Colonic mucosa (tissue), 4 donors: ENCODE measurements around the gene GRIK2. TPM values are rescaled to one million over a fixed set of nuclear protein-coding genes. Genes with fewer than 3 reads are reported as not detected.

Source experiments
- DNase-seq: peaks from one replicate; pipeline ENCODE4 v3.0.0-alpha.2; 2020
- H3K27ac ChIP-seq: fragments of 200-600 bp; one replicate; pipeline ENCODE4 v1.8.0; 2021
- H3K27me3 ChIP-seq: fragments of 200-600 bp; one replicate; pipeline ENCODE4 v1.8.0; 2021
- H3K36me3 ChIP-seq: fragments of 200-600 bp; one replicate; pipeline ENCODE4 v1.8.0; 2021
- H3K4me1 ChIP-seq: fragments of 200-600 bp; one replicate; pipeline ENCODE4 v1.8.0; 2021; ENCODE audit warnings: mild to moderate bottlenecking
- H3K4me3 ChIP-seq: fragments of 200-600 bp; one replicate; pipeline ENCODE4 v1.8.0; 2021
- H3K9ac ChIP-seq, 2 donors: one replicate each; pipeline ENCODE4 v1.7.0; 2013; ENCODE audit warnings: control low read depth in 2 of 2, low read depth in 2 of 2, low read length in 2 of 2
- H3K9me3 ChIP-seq: fragments of 200-600 bp; one replicate; pipeline ENCODE4 v1.8.0; 2021
- intact Hi-C: fragments of 100-400 bp; cut with DNase I; formaldehyde crosslinking; loops from one replicate; pipeline ENCODE4 v1.14.1; 2022
- total RNA-seq, 2 donors: library from RNA; stranded (reverse); fragmentation: NEBNext Ultra II Directional in 1 of 2; extraction: Animal tissue kit (Norgen Biotek cat#: 25700) in 1 of 2; gene quantifications; one replicate each; pipeline ENCODE4 v1.2.1, GENCODE V29; 2021
- TF ChIP-seq, protein P1 (sequence below): fragments of 200-600 bp; IDR thresholded peaks from one replicate; pipeline ENCODE4 v1.8.0; 2022; ENCODE audit warnings: antibody characterized with exemption, mild to moderate bottlenecking
- donor health status: healthy.
- donor health status: DM: no; HTN: no; CAD: no.
- donor health status: DM: no; HTN: no; CAD: no.

GRIK2 gene
- total RNA-seq, 2 donors from 2014 or later, result 0.50 to 0.72 TPM

DNA sequence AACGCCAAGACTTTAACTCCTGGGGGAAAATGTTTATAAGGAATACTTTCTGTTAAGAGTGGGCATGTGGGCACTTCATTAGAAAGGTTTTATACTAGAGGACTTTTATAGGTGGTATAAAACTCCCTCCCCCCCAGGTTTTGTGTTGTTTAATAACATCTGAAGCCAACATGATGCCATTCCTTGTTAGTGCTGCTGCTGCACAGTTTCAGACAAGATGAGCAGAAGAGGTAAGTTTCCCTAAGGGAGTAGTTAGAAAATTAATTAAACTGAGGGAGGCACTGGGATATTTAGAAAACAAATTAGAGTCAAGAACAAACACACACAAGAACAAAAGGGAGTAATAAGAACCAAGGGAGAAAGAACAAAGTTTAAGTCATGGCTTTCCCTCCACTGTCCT is 362.4 kb downstream of the GRIK2 start:
- Histone ChIP-seq H3K9me3 (no peaks in the 10 kb centered on the region), H3K9ac (no peak overlapping the region), H3K27me3 (no peaks in the 10 kb centered on the region), H3K4me3 (no peak overlapping the region), H3K27ac (no peak overlapping the region), H3K4me1 (no peaks in the 10 kb centered on the region), H3K36me3 (no peaks in the 10 kb centered on the region)
- intact Hi-C loops, result no loop called here
- TF ChIP-seq, protein P1, sequence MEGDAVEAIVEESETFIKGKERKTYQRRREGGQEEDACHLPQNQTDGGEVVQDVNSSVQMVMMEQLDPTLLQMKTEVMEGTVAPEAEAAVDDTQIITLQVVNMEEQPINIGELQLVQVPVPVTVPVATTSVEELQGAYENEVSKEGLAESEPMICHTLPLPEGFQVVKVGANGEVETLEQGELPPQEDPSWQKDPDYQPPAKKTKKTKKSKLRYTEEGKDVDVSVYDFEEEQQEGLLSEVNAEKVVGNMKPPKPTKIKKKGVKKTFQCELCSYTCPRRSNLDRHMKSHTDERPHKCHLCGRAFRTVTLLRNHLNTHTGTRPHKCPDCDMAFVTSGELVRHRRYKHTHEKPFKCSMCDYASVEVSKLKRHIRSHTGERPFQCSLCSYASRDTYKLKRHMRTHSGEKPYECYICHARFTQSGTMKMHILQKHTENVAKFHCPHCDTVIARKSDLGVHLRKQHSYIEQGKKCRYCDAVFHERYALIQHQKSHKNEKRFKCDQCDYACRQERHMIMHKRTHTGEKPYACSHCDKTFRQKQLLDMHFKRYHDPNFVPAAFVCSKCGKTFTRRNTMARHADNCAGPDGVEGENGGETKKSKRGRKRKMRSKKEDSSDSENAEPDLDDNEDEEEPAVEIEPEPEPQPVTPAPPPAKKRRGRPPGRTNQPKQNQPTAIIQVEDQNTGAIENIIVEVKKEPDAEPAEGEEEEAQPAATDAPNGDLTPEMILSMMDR, result no peak
- no peak for DNase-seq

- no peaks in the 10 kb centered on the region for H3K4me1 ChIP-seq
- no peak overlapping the region for H3K9ac ChIP-seq
- H3K4me3 ChIP-seq, result no peak overlapping the region
- no peak overlapping the region for H3K27ac ChIP-seq
- no peaks in the 10 kb centered on the region for H3K27me3 ChIP-seq
- H3K36me3 ChIP-seq, result no peaks in the 10 kb centered on the region
- TF ChIP-seq, protein P1, result no peak
- intact Hi-C loops, result no loop called here
- H3K9me3 ChIP-seq, result no peaks in the 10 kb centered on the region
- DNase-seq, result no peak
These were observed 364.9 kb downstream of the GRIK2 start for GRCh38 chr6:101758368-101758767.

DNA sequence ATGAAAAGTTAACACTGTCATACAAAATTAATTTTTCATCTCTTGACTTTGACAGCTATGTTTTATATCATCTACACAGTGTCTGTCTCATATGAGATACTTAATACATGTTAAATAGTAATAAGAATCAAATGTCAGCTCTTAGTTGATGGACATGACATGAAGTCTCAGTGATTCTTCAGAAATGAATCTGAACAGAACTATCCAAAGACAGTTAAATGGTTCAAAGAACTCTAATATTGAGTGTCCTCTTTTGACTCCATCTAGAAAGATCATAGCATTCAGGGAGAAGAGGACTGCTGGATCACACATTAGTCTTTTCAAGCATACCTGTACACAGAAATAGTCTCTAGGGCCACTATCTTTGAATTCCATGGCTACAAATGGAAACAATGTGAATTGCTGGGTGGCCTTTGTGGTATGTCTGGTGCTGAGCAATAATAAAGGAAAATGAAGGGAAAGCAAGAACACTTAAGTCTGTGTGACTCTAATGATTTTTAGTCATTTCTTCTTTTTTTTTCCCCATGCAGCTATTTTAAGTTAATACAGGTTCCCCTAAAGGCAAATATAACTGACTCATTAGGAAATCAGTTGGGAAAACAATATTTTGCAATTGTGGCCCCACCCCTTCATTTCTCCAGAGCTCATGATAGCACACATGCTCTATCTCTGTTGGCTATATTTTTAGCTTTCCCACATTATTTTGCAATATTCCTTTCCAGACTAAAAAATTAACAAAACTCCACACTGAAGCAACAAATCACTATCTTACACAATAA is 367.5 kb downstream of the GRIK2 start:
- Histone ChIP-seq H3K9me3 (no peaks in the 10 kb centered on the region), H3K4me1 (no peaks in the 10 kb centered on the region), H3K36me3 (no peaks in the 10 kb centered on the region), H3K4me3 (no peak overlapping the region), H3K27me3 (no peaks in the 10 kb centered on the region), H3K27ac (no peak overlapping the region), H3K9ac (no peak overlapping the region)
- intact Hi-C loops, result no loop called here
- DNase-seq, result no peak
- TF ChIP-seq, protein P1, result no peak

GRCh38 chr6:101762851-101763250 is 369.3 kb downstream of the GRIK2 start:
- Histone ChIP-seq H3K27me3 (no peaks in the 10 kb centered on the region), H3K9ac (no peak overlapping the region), H3K36me3 (no peaks in the 10 kb centered on the region), H3K4me3 (no peak overlapping the region), H3K4me1 (no peaks in the 10 kb centered on the region), H3K9me3 (no peaks in the 10 kb centered on the region), H3K27ac (no peak overlapping the region)
- TF ChIP-seq, protein P1, result no peak
- DNase-seq, result no peak
- intact Hi-C loops, result no loop called here

DNA sequence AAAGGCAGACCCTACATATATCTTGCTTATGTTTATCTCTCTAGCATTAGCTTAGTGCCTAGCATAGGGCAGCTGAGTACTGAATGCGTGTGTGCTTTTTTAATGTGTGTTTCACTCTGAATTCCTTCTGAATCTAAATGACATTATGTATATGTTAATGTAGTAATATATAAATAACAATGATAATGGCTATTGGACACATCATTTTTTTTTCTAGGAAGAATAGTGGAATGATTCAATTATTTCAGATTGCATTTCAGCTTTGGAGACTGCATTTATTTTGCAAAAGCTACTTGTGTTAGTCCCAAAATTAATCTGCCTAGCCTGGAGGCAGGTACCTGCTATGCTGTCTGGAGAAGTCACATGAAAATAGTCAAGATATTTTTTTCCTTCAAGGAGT is 371.8 kb downstream of the GRIK2 start:
- H3K9me3 ChIP-seq, result no peaks in the 10 kb centered on the region
- H3K27me3 ChIP-seq, result no peaks in the 10 kb centered on the region
- intact Hi-C loops, result no loop called here
- DNase-seq, result no peak
- no peaks in the 10 kb centered on the region for H3K4me1 ChIP-seq
- H3K27ac ChIP-seq, result no peak overlapping the region
- no peaks in the 10 kb centered on the region for H3K36me3 ChIP-seq
- TF ChIP-seq, protein P1, result no peak
- H3K4me3 ChIP-seq, result no peak overlapping the region
- H3K9ac ChIP-seq, result no peak overlapping the region
